GM21786 (cell line): ENCODE results near the gene CYP19A1.
"Not testable (repeated sequence)": the region's sequence is repeated elsewhere in the genome, so short reads cannot be mapped to it uniquely, and the experiment has no call there.

Experiments used
- ATAC-seq: cut with Tn5 transposase; IDR thresholded peaks from one replicate; pipeline ENCODE4 v1.9.1; 2021; ENCODE audit not compliant: unreplicated experiment

Gene CYP19A1

GRCh38 chr15:51263726-51264125, 74.7 kb downstream of the CYP19A1 start:
- ATAC-seq = no peak

GRCh38 chr15:51263116-51263515, 75.3 kb downstream of the CYP19A1 start:
- no peak for ATAC-seq

GRCh38 chr15:51262463-51262862, 75.9 kb downstream of the CYP19A1 start:
- no peak for ATAC-seq

- ATAC-seq = not testable (repeated sequence)
Observed at GRCh38 chr15:51261113-51261512, 77.3 kb downstream of the CYP19A1 start.

GRCh38 chr15:51260202-51260601, 78.2 kb downstream of the CYP19A1 start:
- ATAC-seq = no peak

- ATAC-seq = no peak
Observed at GRCh38 chr15:51255533-51255932, 82.9 kb downstream of the CYP19A1 start.

- no peak for ATAC-seq
Observed at GRCh38 chr15:51253366-51253765, 85.0 kb downstream of the CYP19A1 start.

- no peak for ATAC-seq
Observed at GRCh38 chr15:51252671-51253070, 85.7 kb downstream of the CYP19A1 start.

GRCh38 chr15:51251556-51251955, 86.8 kb downstream of the CYP19A1 start:
- no peak for ATAC-seq

- no peak for ATAC-seq
Observed at GRCh38 chr15:51250217-51251011, 88.0 kb downstream of the CYP19A1 start.

- no peak for ATAC-seq
Observed at GRCh38 chr15:51245628-51246027, 92.8 kb downstream of the CYP19A1 start.

GRCh38 chr15:51244423-51244869, 94.0 kb downstream of the CYP19A1 start:
- no peak for ATAC-seq

GRCh38 chr15:51243774-51244173, 94.6 kb downstream of the CYP19A1 start:
- ATAC-seq = peak; percentile 40

- no peak for ATAC-seq
Observed at GRCh38 chr15:51240066-51240465, 98.3 kb downstream of the CYP19A1 start.

GRCh38 chr15:51237816-51238215, 100.6 kb downstream of the CYP19A1 start:
- no peak for ATAC-seq

GRCh38 chr15:51234176-51234927, 104.0 kb downstream of the CYP19A1 start:
- no peak for ATAC-seq

- ATAC-seq = no peak
Observed at GRCh38 chr15:51232581-51232980, 105.8 kb downstream of the CYP19A1 start.

GRCh38 chr15:51229907-51230330, 108.5 kb downstream of the CYP19A1 start:
- ATAC-seq = no peak

GRCh38 chr15:51227940-51228732, 110.3 kb downstream of the CYP19A1 start:
- ATAC-seq = peak; percentile 94

- no peak for ATAC-seq
Observed at GRCh38 chr15:51226576-51227210, 111.7 kb downstream of the CYP19A1 start.

- no peak for ATAC-seq
Observed at GRCh38 chr15:51224428-51224827, 114.0 kb downstream of the CYP19A1 start.
